Activated naive CD8-positive, alpha-beta T cell treated with anti-CD3 and anti-CD28 coated beads, Interleukin-2, amount 10 ng/mL, durations not matched to agents 7 days and 5 days (primary cell): Measurements from ENCODE around the gene FNDC3B. TPM values are rescaled to one million over a fixed set of nuclear protein-coding genes. Genes with fewer than 3 reads are reported as not detected.

Experiments
- ATAC-seq: fragments of 150-1000 bp; cut with Tn5 transposase; one replicate; pipeline ENCODE4 v1.10.0; 2021; ENCODE audit warnings: low read depth, moderate library complexity
- POLR2A ChIA-PET: fragments of 350-600 bp; sonication (Branson Sonifier 250); formaldehyde crosslinking; loops from one replicate; lab custom pipeline; 2021; ENCODE audit warnings: antibody characterized with exemption; lab: Charles Lee
- DNase-seq: peaks from one replicate; pipeline ENCODE4 v3.0.0; 2021
- H3K27ac Mint-ChIP-seq: one replicate; pipeline ENCODE4 v1.8.0; 2022; ENCODE audit warnings: mild to moderate bottlenecking, mixed read lengths
- H3K27me3 Mint-ChIP-seq: one replicate; pipeline ENCODE4 v1.8.0; 2022; ENCODE audit warnings: mild to moderate bottlenecking, moderate library complexity, mixed read lengths
- H3K36me3 Mint-ChIP-seq: one replicate; pipeline ENCODE4 v1.8.0; 2021; ENCODE audit warnings: mild to moderate bottlenecking, mixed read lengths
- H3K4me1 Mint-ChIP-seq: one replicate; pipeline ENCODE4 v1.8.0; 2021; ENCODE audit warnings: mixed read lengths
- H3K4me3 Mint-ChIP-seq: one replicate; pipeline ENCODE4 v1.8.0; 2022; ENCODE audit warnings: mild to moderate bottlenecking, moderate library complexity, mixed read lengths
- H3K9me3 Mint-ChIP-seq: one replicate; pipeline ENCODE4 v1.8.0; 2021; ENCODE audit warnings: mixed read lengths
- total RNA-seq, 2 experiments: library from RNA; stranded (reverse); gene quantifications; one replicate each; pipeline ENCODE4 v1.2.3, GENCODE V29; 2021

The FNDC3B gene
- total RNA-seq, 2 experiments from 2014 or later = 15.8 to 16.3 TPM

- peaks cover 8% of the 10 kb centered on the region for H3K36me3 Mint-ChIP-seq
- DNase-seq (no peak), ATAC-seq (no peak)
- H3K27me3 Mint-ChIP-seq = no peaks in the 10 kb centered on the region
- H3K4me3 Mint-ChIP-seq = no peak overlapping the region
- POLR2A ChIA-PET = no interaction called here
- no peak overlapping the region for H3K27ac Mint-ChIP-seq
- no peaks in the 10 kb centered on the region for H3K9me3 Mint-ChIP-seq
- H3K4me1 Mint-ChIP-seq = peaks cover 4% of the 10 kb centered on the region
Observed at GRCh38 chr3:172184106-172184822, 144.9 kb downstream of the FNDC3B start.

- POLR2A ChIA-PET = no interaction called here
- Mint-ChIP-seq H3K9me3 (no peaks in the 10 kb centered on the region), H3K4me1 (peaks cover 4% of the 10 kb centered on the region), H3K27me3 (no peaks in the 10 kb centered on the region), H3K4me3 (no peak overlapping the region), H3K36me3 (peaks cover 1% of the 10 kb centered on the region), H3K27ac (no peak overlapping the region)
- ATAC-seq (no peak), DNase-seq (no peak)
Observed at GRCh38 chr3:172185907-172186306, 146.5 kb downstream of the FNDC3B start.

GRCh38 chr3:172186607-172187006 lies 147.2 kb downstream of the FNDC3B start:
- no peak overlapping the region for H3K4me3 Mint-ChIP-seq
- peaks cover 1% of the 10 kb centered on the region for H3K36me3 Mint-ChIP-seq
- ATAC-seq (no peak), DNase-seq (no peak)
- POLR2A ChIA-PET = no interaction called here
- H3K4me1 Mint-ChIP-seq = peaks cover 4% of the 10 kb centered on the region
- no peak overlapping the region for H3K27ac Mint-ChIP-seq
- H3K27me3 Mint-ChIP-seq = no peaks in the 10 kb centered on the region
- H3K9me3 Mint-ChIP-seq = no peaks in the 10 kb centered on the region

GRCh38 chr3:172187511-172187910 lies 148.1 kb downstream of the FNDC3B start:
- Mint-ChIP-seq H3K9me3 (no peaks in the 10 kb centered on the region), H3K27me3 (no peaks in the 10 kb centered on the region), H3K27ac (no peak overlapping the region), H3K36me3 (peaks cover 1% of the 10 kb centered on the region), H3K4me1 (no peaks in the 10 kb centered on the region), H3K4me3 (no peak overlapping the region)
- ATAC-seq = no peak
- DNase-seq = no peak
- POLR2A ChIA-PET = no interaction called here

- H3K27ac Mint-ChIP-seq = no peak overlapping the region
- H3K4me3 Mint-ChIP-seq = no peak overlapping the region
- H3K4me1 Mint-ChIP-seq = no peaks in the 10 kb centered on the region
- peaks cover under 1% of the 10 kb centered on the region for H3K9me3 Mint-ChIP-seq
- no peak for DNase-seq
- no peak for ATAC-seq
- POLR2A ChIA-PET = no interaction called here
- H3K36me3 Mint-ChIP-seq = peaks cover 1% of the 10 kb centered on the region
- no peaks in the 10 kb centered on the region for H3K27me3 Mint-ChIP-seq
Observed at GRCh38 chr3:172188511-172188910, 149.1 kb downstream of the FNDC3B start.

- H3K4me3 Mint-ChIP-seq = no peak overlapping the region
- DNase-seq = no peak
- peaks cover 2% of the 10 kb centered on the region for H3K9me3 Mint-ChIP-seq
- H3K4me1 Mint-ChIP-seq = no peaks in the 10 kb centered on the region
- no peak for ATAC-seq
- no peak overlapping the region for H3K27ac Mint-ChIP-seq
- H3K36me3 Mint-ChIP-seq = peaks cover 1% of the 10 kb centered on the region
- POLR2A ChIA-PET = no interaction called here
- H3K27me3 Mint-ChIP-seq = no peaks in the 10 kb centered on the region
Observed at GRCh38 chr3:172189213-172189612, 149.8 kb downstream of the FNDC3B start.

GRCh38 chr3:172189987-172190603 lies 150.7 kb downstream of the FNDC3B start:
- no peak for ATAC-seq
- POLR2A ChIA-PET = no interaction called here
- no peak overlapping the region for H3K4me3 Mint-ChIP-seq
- peaks cover 1% of the 10 kb centered on the region for H3K36me3 Mint-ChIP-seq
- H3K27ac Mint-ChIP-seq = no peak overlapping the region
- peaks cover 2% of the 10 kb centered on the region for H3K9me3 Mint-ChIP-seq
- no peaks in the 10 kb centered on the region for H3K27me3 Mint-ChIP-seq
- DNase-seq = no peak
- H3K4me1 Mint-ChIP-seq = no peaks in the 10 kb centered on the region

GRCh38 chr3:172190980-172191379 lies 151.6 kb downstream of the FNDC3B start:
- no peaks in the 10 kb centered on the region for H3K4me1 Mint-ChIP-seq
- no peak overlapping the region for H3K4me3 Mint-ChIP-seq
- ATAC-seq = no peak
- POLR2A ChIA-PET = no interaction called here
- H3K27ac Mint-ChIP-seq = no peak overlapping the region
- peaks cover 2% of the 10 kb centered on the region for H3K9me3 Mint-ChIP-seq
- peaks cover 1% of the 10 kb centered on the region for H3K36me3 Mint-ChIP-seq
- no peaks in the 10 kb centered on the region for H3K27me3 Mint-ChIP-seq
- no peak for DNase-seq

- no peak for ATAC-seq
- Mint-ChIP-seq H3K27ac (no peak overlapping the region), H3K9me3 (peaks cover 2% of the 10 kb centered on the region), H3K27me3 (no peaks in the 10 kb centered on the region), H3K4me1 (no peaks in the 10 kb centered on the region), H3K4me3 (no peak overlapping the region), H3K36me3 (peaks cover under 1% of the 10 kb centered on the region)
- POLR2A ChIA-PET = no interaction called here
- no peak for DNase-seq
Observed at GRCh38 chr3:172191629-172192028, 152.3 kb downstream of the FNDC3B start.

- no peak overlapping the region for H3K4me3 Mint-ChIP-seq
- POLR2A ChIA-PET = no interaction called here
- no peaks in the 10 kb centered on the region for H3K4me1 Mint-ChIP-seq
- no peak for ATAC-seq
- no peaks in the 10 kb centered on the region for H3K27me3 Mint-ChIP-seq
- H3K27ac Mint-ChIP-seq = no peak overlapping the region
- no peak for DNase-seq
- no peaks in the 10 kb centered on the region for H3K36me3 Mint-ChIP-seq
- peaks cover 2% of the 10 kb centered on the region for H3K9me3 Mint-ChIP-seq
Observed at GRCh38 chr3:172192830-172193415, 153.5 kb downstream of the FNDC3B start.

- Mint-ChIP-seq H3K4me1 (no peaks in the 10 kb centered on the region), H3K27ac (no peak overlapping the region), H3K9me3 (peaks cover 3% of the 10 kb centered on the region), H3K36me3 (peaks cover 2% of the 10 kb centered on the region), H3K27me3 (no peaks in the 10 kb centered on the region), H3K4me3 (no peak overlapping the region)
- POLR2A ChIA-PET = no interaction called here
- no peak for DNase-seq
- no peak for ATAC-seq
Observed at GRCh38 chr3:172193436-172193835, 154.1 kb downstream of the FNDC3B start.

GRCh38 chr3:172194702-172195406 lies 155.5 kb downstream of the FNDC3B start:
- no peak overlapping the region for H3K4me3 Mint-ChIP-seq
- no peak overlapping the region for H3K27ac Mint-ChIP-seq
- H3K27me3 Mint-ChIP-seq = no peaks in the 10 kb centered on the region
- no peaks in the 10 kb centered on the region for H3K4me1 Mint-ChIP-seq
- POLR2A ChIA-PET = no interaction called here
- ATAC-seq (no peak), DNase-seq (no peak)
- peaks cover 6% of the 10 kb centered on the region for H3K9me3 Mint-ChIP-seq
- H3K36me3 Mint-ChIP-seq = peaks cover 7% of the 10 kb centered on the region

- ATAC-seq (no peak), DNase-seq (no peak)
- H3K36me3 Mint-ChIP-seq = peaks cover 7% of the 10 kb centered on the region
- H3K27ac Mint-ChIP-seq = no peak overlapping the region
- H3K9me3 Mint-ChIP-seq = peaks cover 6% of the 10 kb centered on the region
- POLR2A ChIA-PET = no interaction called here
- no peaks in the 10 kb centered on the region for H3K27me3 Mint-ChIP-seq
- no peak overlapping the region for H3K4me3 Mint-ChIP-seq
- no peaks in the 10 kb centered on the region for H3K4me1 Mint-ChIP-seq
Observed at GRCh38 chr3:172195407-172195754, 156.0 kb downstream of the FNDC3B start.
